Loucy (cell line): ENCODE data around the gene CPED1.

ENCODE experiments used
- CTCF ChIP-seq: fragments of 200-600 bp; sonication (generic); conservative IDR thresholded peaks from 2 replicates; pipeline ENCODE4 v1.5.1; 2014; ENCODE audit warnings: mild to moderate bottlenecking, antibody characterized with exemption, low read length
- EZH2phosphoT487 ChIP-seq: fragments of 200-600 bp; IDR thresholded peaks from 2 replicates; pipeline ENCODE4 v1.6.1; 2018; ENCODE audit warnings: antibody characterized with exemption, mild to moderate bottlenecking, moderate library complexity, borderline replicate concordance

GRCh38 chr7:121006711-121007315, 18.3 kb downstream of the CPED1 start:
- TF ChIP-seq CTCF, result no peak
- TF ChIP-seq EZH2phosphoT487, result no peak
